NK-92 treated with Interleukin-12 subunit alpha and Interleukin-12 subunit beta, amount 100 ng/mL, for 24 hours (cell line): ENCODE results near the gene RABL2A.
"Not testable (repeated sequence)": the region's sequence is repeated elsewhere in the genome, so short reads cannot be mapped to it uniquely, and the experiment has no call there.

Experiments used
- DNase-seq: peaks from one replicate; lab custom pipeline; 2025; lab: John Stamatoyannopoulos, UW

Gene RABL2A

DNA sequence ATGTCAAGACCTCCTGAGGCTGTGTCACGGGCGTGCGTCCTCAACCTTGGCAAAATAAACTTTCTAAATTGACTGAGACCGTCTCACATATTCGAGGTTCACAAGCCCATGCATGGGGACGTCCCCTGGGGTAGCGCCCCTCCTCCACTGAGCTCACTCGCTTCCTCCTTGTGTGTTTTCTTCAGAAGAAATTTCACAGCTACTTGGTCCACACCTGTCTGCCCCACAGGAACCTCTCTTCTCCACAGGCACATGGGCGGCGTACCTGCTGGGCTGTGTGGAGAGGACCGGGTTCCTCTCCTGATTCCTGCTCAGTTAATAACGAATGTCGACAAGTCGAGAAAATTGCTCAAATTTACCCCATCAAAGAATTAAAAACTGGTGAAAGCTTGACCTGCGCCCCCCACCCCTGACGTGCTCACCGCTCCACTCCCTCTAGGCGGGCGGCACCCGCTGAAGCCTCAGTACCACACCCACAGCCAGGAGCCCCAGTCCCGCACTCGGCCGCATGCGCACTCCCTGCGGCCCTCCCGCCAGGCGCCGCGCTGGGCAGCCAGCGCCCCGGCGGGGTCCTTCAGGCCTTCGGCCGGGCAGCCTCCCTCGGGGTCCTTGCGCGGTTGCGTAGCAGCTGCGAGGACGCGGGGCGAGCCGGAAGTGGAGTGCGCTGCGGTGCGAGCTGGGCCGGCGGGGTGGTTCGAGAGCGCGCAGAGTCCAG is at the start of gene RABL2A:
RABL2A (plus strand) TSS at position 651 of the 715 bp plus-strand sequence. CDS start 1,341 bp downstream, outside the sequence.
- not testable (repeated sequence) for DNase-seq

GRCh38 chr2:113578508-113578907 is 48.6 kb upstream of the RABL2A start:
- DNase-seq, result not testable (repeated sequence)

GRCh38 chr2:113582473-113582872 is 44.6 kb upstream of the RABL2A start:
- DNase-seq, result not testable (repeated sequence)

DNA sequence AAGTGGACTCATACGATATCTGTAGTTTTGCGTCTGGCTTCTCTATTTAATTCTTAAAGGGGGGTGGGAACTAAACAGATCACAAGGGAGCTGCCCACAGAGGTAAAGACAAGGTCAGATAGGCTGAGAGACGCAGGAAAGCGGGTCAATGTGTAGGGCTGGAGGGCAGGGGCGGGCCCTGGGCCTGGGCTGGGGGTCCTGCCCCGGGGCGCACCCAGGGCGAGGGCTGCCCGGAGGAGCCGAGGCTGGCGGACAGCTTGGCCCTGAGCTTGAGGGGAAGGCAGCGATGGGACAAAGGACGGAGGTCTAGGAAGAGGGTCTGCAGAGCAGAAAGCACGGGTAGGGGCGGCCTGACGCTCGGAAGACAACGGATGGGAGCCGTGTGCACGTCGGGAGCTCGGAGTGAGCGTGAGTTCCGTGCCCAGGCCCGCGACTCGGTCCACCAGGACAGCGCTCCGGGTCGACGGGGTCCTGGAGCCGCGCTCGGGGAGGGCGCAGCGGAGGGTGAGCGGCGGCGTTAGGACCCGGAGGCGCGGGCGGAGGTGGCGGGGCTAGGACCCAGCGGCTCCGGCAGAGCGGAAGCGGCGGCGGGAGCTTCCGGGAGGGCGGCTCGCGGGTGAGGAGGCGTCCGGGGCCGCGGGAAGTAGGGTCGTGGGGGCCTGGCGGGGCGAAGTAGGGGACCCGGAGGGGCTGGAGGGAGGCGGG is 43.4 kb upstream of the RABL2A start:
- DNase-seq, result not testable (repeated sequence)

GRCh38 chr2:113584311-113585092 is 42.6 kb upstream of the RABL2A start:
- DNase-seq, result not testable (repeated sequence)

DNA sequence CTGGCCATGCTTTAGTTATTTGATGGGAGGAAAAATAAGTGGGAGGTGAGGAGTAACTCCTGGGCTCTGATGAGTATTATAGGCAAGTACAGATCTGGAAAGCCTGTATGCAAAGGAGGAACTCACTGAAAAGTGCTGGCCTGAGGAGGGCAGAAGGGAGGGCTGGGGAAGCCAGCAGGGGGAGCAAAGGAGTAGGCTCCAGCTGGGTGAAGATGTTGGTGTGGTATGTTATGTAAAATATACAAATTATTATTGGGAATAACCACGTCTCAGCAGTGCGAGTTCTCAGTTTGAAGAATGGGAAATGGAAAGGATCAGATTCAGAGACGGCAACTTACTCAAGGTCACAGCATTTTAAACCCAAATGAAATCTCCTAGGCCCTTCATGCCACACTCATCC is 39.9 kb upstream of the RABL2A start:
- not testable (repeated sequence) for DNase-seq

- not testable (repeated sequence) for DNase-seq
These were observed 37.5 kb upstream of the RABL2A start for GRCh38 chr2:113589591-113589990.

DNA sequence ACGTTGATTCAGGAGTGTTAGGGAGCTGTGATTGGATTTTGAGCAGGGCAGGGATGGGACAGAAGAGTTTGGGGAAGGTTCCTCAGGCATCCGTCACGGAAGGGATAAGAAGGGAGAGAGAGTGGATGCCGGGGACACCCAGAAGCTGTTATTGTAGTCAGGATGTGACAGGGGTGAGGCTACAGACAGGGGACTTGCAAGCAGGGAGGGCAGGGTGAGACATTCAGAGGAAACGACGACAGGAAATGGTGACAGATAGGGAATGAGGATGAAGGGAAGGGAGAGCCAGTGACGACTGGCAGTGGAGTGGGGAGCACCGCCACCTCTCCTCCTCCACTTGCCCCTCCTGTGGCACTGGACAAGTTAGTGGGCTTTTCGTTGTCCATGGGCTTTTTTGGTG is 35.1 kb upstream of the RABL2A start:
- DNase-seq, result not testable (repeated sequence)

GRCh38 chr2:113593280-113593679 is 33.8 kb upstream of the RABL2A start:
- not testable (repeated sequence) for DNase-seq

DNA sequence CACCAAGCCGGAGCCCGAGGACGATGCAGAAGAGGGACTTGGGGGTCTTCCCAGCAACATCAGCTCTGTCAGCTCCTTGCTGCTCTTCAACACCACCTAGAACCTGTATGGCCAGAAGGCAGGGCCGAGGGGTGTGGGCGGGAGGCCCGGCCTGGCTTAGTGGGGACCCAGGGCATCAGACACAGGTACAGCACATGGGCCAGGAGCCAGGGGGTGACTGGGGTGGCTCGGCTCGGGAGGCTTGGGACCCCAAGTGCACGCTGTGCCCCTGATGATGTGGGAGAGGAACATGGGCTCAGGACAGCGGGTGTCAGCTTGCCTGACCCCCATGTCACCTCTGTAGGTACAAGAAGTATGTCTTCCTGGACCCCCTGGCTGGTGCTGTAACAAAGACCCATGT is 31.3 kb upstream of the RABL2A start:
- not testable (repeated sequence) for DNase-seq

DNA sequence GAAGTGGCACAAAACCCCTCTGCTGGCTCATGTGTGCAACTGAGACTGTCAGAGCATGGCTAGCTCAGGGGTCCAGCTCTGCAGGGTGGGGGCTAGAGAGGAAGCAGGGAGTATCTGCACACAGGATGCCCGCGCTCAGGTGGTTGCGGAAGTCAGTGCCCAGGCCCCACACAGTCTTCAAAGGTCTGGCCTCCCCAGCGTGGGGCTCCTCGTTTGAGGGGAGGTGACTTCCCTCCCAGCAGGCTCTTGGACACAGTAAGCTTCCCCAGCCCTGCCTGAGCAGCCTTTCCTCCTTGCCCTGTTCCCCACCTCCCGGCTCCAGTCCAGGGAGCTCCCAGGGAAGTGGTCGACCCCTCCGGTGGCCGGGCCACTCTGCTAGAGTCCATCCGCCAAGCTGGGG is 29.9 kb upstream of the RABL2A start:
- DNase-seq, result not testable (repeated sequence)

DNA sequence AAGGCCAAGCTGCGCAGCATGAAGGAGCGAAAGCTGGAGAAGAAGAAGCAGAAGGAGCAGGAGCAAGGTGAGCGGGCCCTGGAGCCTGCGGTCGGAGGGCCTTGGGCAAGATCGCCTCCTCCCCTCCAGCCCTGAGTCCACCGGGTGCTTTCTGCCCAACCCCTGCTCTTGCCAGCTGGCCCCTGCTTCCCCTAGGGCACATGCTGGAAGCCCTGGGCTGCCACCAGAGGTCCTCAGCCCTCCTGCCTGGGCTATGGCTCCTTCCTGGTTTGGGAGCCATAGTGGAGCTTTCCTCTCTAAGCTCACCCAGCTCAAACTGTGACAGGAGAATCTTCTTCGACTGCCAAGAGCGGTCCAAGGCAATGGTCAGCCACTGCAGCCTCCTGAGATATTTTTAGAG is 29.5 kb upstream of the RABL2A start:
- not testable (repeated sequence) for DNase-seq

- DNase-seq, result not testable (repeated sequence)
These were observed 28.9 kb upstream of the RABL2A start for GRCh38 chr2:113598180-113598579.

DNA sequence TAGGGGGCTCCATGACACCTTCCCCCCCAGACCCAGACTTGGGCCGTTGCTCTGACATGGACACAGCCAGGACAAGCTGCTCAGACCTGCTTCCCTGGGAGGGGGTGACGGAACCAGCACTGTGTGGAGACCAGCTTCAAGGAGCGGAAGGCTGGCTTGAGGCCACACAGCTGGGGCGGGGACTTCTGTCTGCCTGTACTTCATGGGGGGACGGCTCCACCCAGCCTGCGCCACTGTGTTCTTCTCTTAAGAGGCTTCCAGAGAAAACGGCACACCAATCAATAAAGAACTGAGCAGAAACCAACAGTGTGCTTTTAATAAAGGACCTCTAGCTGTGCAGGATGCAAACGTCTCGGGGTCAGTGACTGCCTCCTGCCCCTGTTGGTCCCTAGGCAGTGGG is 28.3 kb upstream of the RABL2A start:
- not testable (repeated sequence) for DNase-seq

DNA sequence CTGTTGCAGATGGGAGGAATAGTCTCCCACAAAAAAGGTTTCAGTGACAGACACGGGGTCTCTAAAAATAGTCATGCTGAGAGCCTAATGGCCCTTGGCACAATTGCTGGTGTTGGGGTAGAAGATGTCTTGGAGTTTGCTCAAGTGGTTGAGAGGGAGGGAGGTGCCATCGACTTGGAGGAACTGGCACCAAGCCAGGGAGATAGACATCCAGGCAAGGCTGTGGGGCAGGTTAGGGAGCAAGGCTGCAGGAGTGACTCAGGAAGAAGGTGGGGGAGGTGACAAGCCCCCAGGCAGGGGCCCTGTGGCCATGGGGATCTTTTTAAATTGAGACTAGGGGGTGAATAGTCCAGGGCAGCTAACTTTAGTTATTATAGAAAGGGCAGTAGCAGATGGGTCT is 27.9 kb upstream of the RABL2A start:
- DNase-seq, result not testable (repeated sequence)

DNA sequence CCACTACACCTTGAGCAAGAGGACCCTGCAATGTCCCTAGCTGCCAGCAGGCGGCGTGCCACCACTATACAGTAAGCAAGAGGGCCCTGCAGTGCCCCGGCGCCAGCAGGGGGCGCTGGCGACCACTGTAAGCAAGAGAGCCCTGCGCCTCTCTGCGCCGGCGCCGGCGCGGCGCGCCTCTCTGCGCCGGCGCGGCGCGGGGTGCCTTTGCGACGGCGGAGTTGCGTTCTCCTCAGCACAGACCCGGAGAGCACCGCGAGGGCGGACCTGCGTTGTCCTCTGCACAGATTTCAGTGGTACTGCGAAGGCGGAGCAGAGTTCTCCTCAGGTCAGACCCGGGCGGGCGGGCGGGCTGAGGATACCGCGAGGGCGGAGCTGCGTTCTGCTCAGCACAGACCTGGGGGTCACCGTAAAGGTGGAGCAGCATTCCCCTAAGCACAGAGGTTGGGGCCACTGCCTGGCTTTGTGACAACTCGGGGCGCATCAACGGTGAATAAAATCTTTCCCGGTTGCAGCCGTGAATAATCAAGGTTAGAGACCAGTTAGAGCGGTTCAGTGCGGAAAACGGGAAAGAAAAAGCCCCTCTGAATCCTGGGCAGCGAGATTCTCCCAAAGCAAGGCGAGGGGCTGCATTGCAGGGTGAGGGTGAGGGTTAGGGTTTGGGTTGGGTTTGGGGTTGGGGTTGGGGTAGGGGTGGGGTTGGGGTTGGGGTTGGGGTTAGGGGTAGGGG is 24.9 kb upstream of the RABL2A start:
- DNase-seq, result not testable (repeated sequence)

DNA sequence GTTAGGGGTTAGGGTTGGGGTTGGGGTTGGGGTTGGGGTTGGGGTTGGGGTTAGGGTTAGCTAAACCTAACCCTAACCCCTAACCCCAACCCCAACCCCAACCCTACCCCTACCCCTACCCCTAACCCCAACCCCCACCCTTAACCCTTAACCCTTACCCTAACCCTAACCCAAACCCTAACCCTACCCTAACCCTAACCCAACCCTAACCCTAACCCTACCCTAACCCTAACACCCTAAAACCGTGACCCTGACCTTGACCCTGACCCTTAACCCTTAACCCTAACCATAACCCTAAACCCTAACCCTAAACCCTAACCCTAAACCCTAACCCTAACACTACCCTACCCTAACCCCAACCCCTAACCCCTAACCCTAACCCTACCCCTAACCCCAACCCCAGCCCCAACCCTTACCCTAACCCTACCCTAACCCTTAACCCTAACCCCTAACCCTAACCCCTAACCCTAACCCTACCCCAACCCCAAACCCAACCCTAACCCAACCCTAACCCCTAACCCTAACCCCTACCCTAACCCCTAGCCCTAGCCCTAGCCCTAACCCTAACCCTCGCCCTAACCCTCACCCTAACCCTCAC is 24.1 kb upstream of the RABL2A start:
- DNase-seq, result no peak

DNA sequence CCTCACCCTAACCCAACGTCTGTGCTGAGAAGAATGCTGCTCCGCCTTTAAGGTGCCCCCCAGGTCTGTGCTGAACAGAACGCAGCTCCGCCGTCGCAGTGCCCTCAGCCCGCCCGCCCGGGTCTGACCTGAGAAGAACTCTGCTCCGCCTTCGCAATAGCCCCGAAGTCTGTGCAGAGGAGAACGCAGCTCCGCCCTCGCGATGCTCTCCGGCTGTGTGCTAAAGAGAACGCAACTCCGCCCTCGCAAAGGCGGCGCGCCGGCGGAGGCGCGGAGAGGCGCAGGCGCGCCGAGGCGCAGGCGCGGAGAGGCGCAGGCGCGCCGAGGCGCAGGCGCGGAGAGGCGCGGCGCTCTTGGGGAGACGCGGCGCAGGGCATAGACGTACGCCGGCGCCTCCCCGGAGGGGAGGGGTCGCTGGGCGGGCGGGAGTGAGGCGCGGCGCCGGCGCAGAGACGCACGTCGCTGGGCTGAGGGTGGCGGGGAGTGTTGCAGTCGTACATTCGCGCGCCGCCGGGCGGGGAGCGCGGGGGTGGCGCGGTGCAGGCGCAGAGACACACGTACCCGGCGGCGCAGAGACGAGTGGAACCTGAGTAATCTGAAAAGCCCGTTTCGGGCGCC is 23.5 kb upstream of the RABL2A start:
- DNase-seq, result not testable (repeated sequence)

DNA sequence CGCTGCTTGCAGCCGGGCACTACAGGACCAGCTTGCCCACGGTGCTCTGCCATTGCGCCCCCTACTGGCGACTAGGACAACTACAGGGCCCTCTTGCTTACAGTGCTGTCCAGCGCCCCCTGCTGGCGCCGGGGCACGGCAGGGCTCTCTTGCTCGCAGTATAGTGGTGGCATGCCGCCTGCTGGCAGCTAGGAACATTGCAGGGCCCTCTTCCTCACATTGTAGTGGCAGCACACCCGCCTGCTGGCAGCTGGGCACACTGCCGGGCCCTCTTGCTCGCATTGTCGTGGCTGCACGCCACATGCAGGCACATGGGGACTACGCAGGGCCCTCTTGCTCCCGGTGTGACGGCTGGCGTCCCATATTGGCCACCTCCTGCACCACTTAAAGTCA is 23.0 kb upstream of the RABL2A start:
- DNase-seq, result not testable (repeated sequence)

GRCh38 chr2:113604661-113605060 is 22.4 kb upstream of the RABL2A start:
- not testable (repeated sequence) for DNase-seq

GRCh38 chr2:113606036-113606435 is 21.0 kb upstream of the RABL2A start:
- DNase-seq, result not testable (repeated sequence)
